SH-SY5Y (cell line): Measurements from ENCODE around the gene LHFPL3.

Experiments
- GATA2 ChIP-seq: IDR thresholded peaks from 2 replicates; pipeline ENCODE4 v1.6.1; 2011; ENCODE audit warnings: mild to moderate bottlenecking, low read depth, low read length
- GATA3 ChIP-seq: IDR thresholded peaks from 2 replicates; pipeline ENCODE4 v1.6.1; 2011; ENCODE audit warnings: low read depth, mild to moderate bottlenecking, low read length, moderate library complexity

GRCh38 chr7:104805449-104806317, 477.3 kb downstream of the LHFPL3 start:
- TF ChIP-seq GATA2 (no peak), GATA3 (no peak)
